Glomerular visceral epithelial cell (primary cell): ENCODE results near the gene CARD19.
"Not testable (repeated sequence)": the region's sequence is repeated elsewhere in the genome, so short reads cannot be mapped to it uniquely, and the experiment has no call there.

Source experiments
- DNase-seq: peaks from one replicate; pipeline ENCODE4 v3.0.0-alpha.2; 2016; ENCODE audit errors: extremely low spot score

Gene CARD19

GRCh38 chr9:93107151-93107824 lies 11.3 kb downstream of the CARD19 start:
- no peak for DNase-seq

- DNase-seq: no peak
Measured at GRCh38 chr9:93107825-93108161, 11.8 kb downstream of the CARD19 start.

- no peak for DNase-seq
Measured at GRCh38 chr9:93108291-93109041, 12.4 kb downstream of the CARD19 start.

- no peak for DNase-seq
Measured at GRCh38 chr9:93110311-93110855, 14.4 kb downstream of the CARD19 start.

GRCh38 chr9:93111001-93111370 lies 15.0 kb downstream of the CARD19 start:
- no peak for DNase-seq

- peak; percentile 82 for DNase-seq
Measured at GRCh38 chr9:93111371-93112115, 15.5 kb downstream of the CARD19 start.

GRCh38 chr9:93112116-93112863 lies 16.3 kb downstream of the CARD19 start:
- DNase-seq: no peak

- no peak for DNase-seq
Measured at GRCh38 chr9:93112864-93113389, 16.9 kb downstream of the CARD19 start.

- DNase-seq: no peak
Measured at GRCh38 chr9:93114169-93114983, 18.4 kb downstream of the CARD19 start.

GRCh38 chr9:93114984-93115335 lies 18.9 kb downstream of the CARD19 start:
- no peak for DNase-seq

GRCh38 chr9:93115486-93116071 lies 19.6 kb downstream of the CARD19 start:
- no peak for DNase-seq

- peak; percentile 21 for DNase-seq
Measured at GRCh38 chr9:93116072-93116961, 20.3 kb downstream of the CARD19 start.

- not testable (repeated sequence) for DNase-seq
Measured at GRCh38 chr9:93117521-93117920, 21.5 kb downstream of the CARD19 start.

GRCh38 chr9:93117924-93118862 lies 22.2 kb downstream of the CARD19 start:
- no peak for DNase-seq

- DNase-seq: no peak
Measured at GRCh38 chr9:93118863-93119702, 23.1 kb downstream of the CARD19 start.

GRCh38 chr9:93119703-93119952 lies 23.6 kb downstream of the CARD19 start:
- no peak for DNase-seq

GRCh38 chr9:93119953-93120845 lies 24.2 kb downstream of the CARD19 start:
- peak; percentile 99 for DNase-seq
